ENCODE results near the gene FYB1.

FYB1 gene

GRCh38 chr5:39206630-39207321 lies 12.6 kb downstream of the FYB1 start:
- no peak for DNase-seq (ENCODE audit: low spot score)

GRCh38 chr5:39205550-39205949 lies 13.8 kb downstream of the FYB1 start:
- no peak for DNase-seq (ENCODE audit: low spot score)

GRCh38 chr5:39203951-39204350 lies 15.4 kb downstream of the FYB1 start:
- DNase-seq (ENCODE audit: low spot score): no peak

GRCh38 chr5:39203275-39203922 lies 16.0 kb downstream of the FYB1 start:
- DNase-seq (ENCODE audit: low spot score): no peak

GRCh38 chr5:39202597-39203274 lies 16.6 kb downstream of the FYB1 start:
- DNase-seq (ENCODE audit: low spot score): no peak

GRCh38 chr5:39201781-39202596 lies 17.4 kb downstream of the FYB1 start:
- no peak for DNase-seq (ENCODE audit: low spot score)

GRCh38 chr5:39201160-39201780 lies 18.1 kb downstream of the FYB1 start:
- DNase-seq (ENCODE audit: low spot score): no peak

GRCh38 chr5:39200081-39200480 lies 19.3 kb downstream of the FYB1 start:
- no peak for DNase-seq (ENCODE audit: low spot score)

GRCh38 chr5:39199335-39199734 lies 20.0 kb downstream of the FYB1 start:
- no peak for DNase-seq (ENCODE audit: low spot score)

GRCh38 chr5:39198127-39198526 lies 21.2 kb downstream of the FYB1 start:
- no peak for DNase-seq (ENCODE audit: low spot score)

GRCh38 chr5:39197556-39197955 lies 21.8 kb downstream of the FYB1 start:
- no peak for DNase-seq (ENCODE audit: low spot score)

- no peak for DNase-seq (ENCODE audit: low spot score)
These were observed 24.1 kb downstream of the FYB1 start for GRCh38 chr5:39195198-39195826.

- DNase-seq (ENCODE audit: low spot score): peak; percentile 17
These were observed 24.8 kb downstream of the FYB1 start for GRCh38 chr5:39194466-39195136.

- DNase-seq (ENCODE audit: low spot score): no peak
These were observed 25.6 kb downstream of the FYB1 start for GRCh38 chr5:39193553-39194465.

- DNase-seq (ENCODE audit: low spot score): no peak
These were observed 26.8 kb downstream of the FYB1 start for GRCh38 chr5:39192450-39193160.

GRCh38 chr5:39191216-39191615 lies 28.1 kb downstream of the FYB1 start:
- no peak for DNase-seq (ENCODE audit: low spot score)

- DNase-seq (ENCODE audit: low spot score): no peak
These were observed 28.9 kb downstream of the FYB1 start for GRCh38 chr5:39190311-39191102.

GRCh38 chr5:39189292-39189955 lies 29.9 kb downstream of the FYB1 start:
- no peak for DNase-seq (ENCODE audit: low spot score)
